ENCODE results near the gene FILIP1.

FILIP1 gene

GRCh38 chr6:75283907-75284631 is 209.5 kb downstream of the FILIP1 start:
- H2AFZ ChIP-seq (ENCODE audit: low read length): peak overlapping the region; percentile 95
- H3F3A ChIP-seq (ENCODE audit: low read depth): no peaks in the 10 kb centered on the region
- TF ChIP-seq EZH2phosphoT487 (IDR thresholded peaks at IDR 0.05; ENCODE audit: borderline replicate concordance) (no peak), CTCF (conservative IDR thresholded peaks at IDR 0.05; ENCODE audit: low read length) (no peak)
- peaks cover 54% of the 10 kb centered on the region for H4K20me1 ChIP-seq (ENCODE audit: insufficient read depth, low read length, poor library complexity, severe bottlenecking)
- H3K4me1 ChIP-seq (ENCODE audit: insufficient read depth, low read length, poor library complexity, severe bottlenecking): peaks cover 60% of the 10 kb centered on the region
- H3K27me3 ChIP-seq (ENCODE audit: insufficient read depth, low read length, poor library complexity, severe bottlenecking): no peaks in the 10 kb centered on the region
- no peaks in the 10 kb centered on the region for H3K9me3 ChIP-seq (ENCODE audit: insufficient read depth, low read depth, low read length)
- H3K4me3 ChIP-seq (ENCODE audit: low read length, poor library complexity, severe bottlenecking): peak overlapping the region; percentile 92
- H3K9ac ChIP-seq (ENCODE audit: low read depth, low read length, poor library complexity, severe bottlenecking): peak overlapping the region; percentile 87
- H3K9me2 ChIP-seq (replicated peaks; ENCODE audit: low read depth, low read length): no peaks in the 10 kb centered on the region
- no peaks in the 10 kb centered on the region for H3K36me3 ChIP-seq (ENCODE audit: insufficient read depth, low read length)
- peak overlapping the region; percentile 74 for H3K4me2 ChIP-seq (ENCODE audit: low read depth, low read length, poor library complexity, severe bottlenecking)
- peaks cover 69% of the 10 kb centered on the region for H3K79me2 ChIP-seq (ENCODE audit: insufficient read depth, low read length)

GRCh38 chr6:75282706-75283105 is 210.9 kb downstream of the FILIP1 start:
- Histone ChIP-seq H3K9me2 (replicated peaks; ENCODE audit: low read depth, low read length) (no peaks in the 10 kb centered on the region), H3K27me3 (ENCODE audit: insufficient read depth, low read length, poor library complexity, severe bottlenecking) (no peaks in the 10 kb centered on the region), H3K9ac (ENCODE audit: low read depth, low read length, poor library complexity, severe bottlenecking) (peak overlapping the region; percentile 87), H3F3A (ENCODE audit: low read depth) (no peaks in the 10 kb centered on the region), H3K36me3 (ENCODE audit: insufficient read depth, low read length) (no peaks in the 10 kb centered on the region), H4K20me1 (ENCODE audit: insufficient read depth, low read length, poor library complexity, severe bottlenecking) (peaks cover 66% of the 10 kb centered on the region), H3K4me1 (ENCODE audit: insufficient read depth, low read length, poor library complexity, severe bottlenecking) (peaks cover 66% of the 10 kb centered on the region), H3K79me2 (ENCODE audit: insufficient read depth, low read length) (peaks cover 83% of the 10 kb centered on the region), H3K4me2 (ENCODE audit: low read depth, low read length, poor library complexity, severe bottlenecking) (peak overlapping the region; percentile 74), H2AFZ (ENCODE audit: low read length) (no peak overlapping the region), H3K9me3 (ENCODE audit: insufficient read depth, low read depth, low read length) (no peaks in the 10 kb centered on the region), H3K4me3 (ENCODE audit: low read length, poor library complexity, severe bottlenecking) (peak overlapping the region; percentile 92)
- TF ChIP-seq EZH2phosphoT487 (IDR thresholded peaks at IDR 0.05; ENCODE audit: borderline replicate concordance) (no peak), CTCF (conservative IDR thresholded peaks at IDR 0.05; ENCODE audit: low read length) (no peak)

GRCh38 chr6:75281653-75282052 is 211.9 kb downstream of the FILIP1 start:
- H3K27me3 ChIP-seq (ENCODE audit: insufficient read depth, low read length, poor library complexity, severe bottlenecking): no peaks in the 10 kb centered on the region
- peaks cover 93% of the 10 kb centered on the region for H3K79me2 ChIP-seq (ENCODE audit: insufficient read depth, low read length)
- peak overlapping the region; percentile 74 for H3K4me2 ChIP-seq (ENCODE audit: low read depth, low read length, poor library complexity, severe bottlenecking)
- H3K4me3 ChIP-seq (ENCODE audit: low read length, poor library complexity, severe bottlenecking): peak overlapping the region; percentile 92
- no peak overlapping the region for H2AFZ ChIP-seq (ENCODE audit: low read length)
- no peaks in the 10 kb centered on the region for H3K9me3 ChIP-seq (ENCODE audit: insufficient read depth, low read depth, low read length)
- TF ChIP-seq CTCF (conservative IDR thresholded peaks at IDR 0.05; ENCODE audit: low read length) (no peak), EZH2phosphoT487 (IDR thresholded peaks at IDR 0.05; ENCODE audit: borderline replicate concordance) (no peak)
- no peaks in the 10 kb centered on the region for H3K9me2 ChIP-seq (replicated peaks; ENCODE audit: low read depth, low read length)
- no peaks in the 10 kb centered on the region for H3K36me3 ChIP-seq (ENCODE audit: insufficient read depth, low read length)
- H3F3A ChIP-seq (ENCODE audit: low read depth): no peaks in the 10 kb centered on the region
- H3K4me1 ChIP-seq (ENCODE audit: insufficient read depth, low read length, poor library complexity, severe bottlenecking): peaks cover 55% of the 10 kb centered on the region
- H4K20me1 ChIP-seq (ENCODE audit: insufficient read depth, low read length, poor library complexity, severe bottlenecking): peaks cover 76% of the 10 kb centered on the region
- peak overlapping the region; percentile 87 for H3K9ac ChIP-seq (ENCODE audit: low read depth, low read length, poor library complexity, severe bottlenecking)

Measured in Loucy (cell line).